HK-2 (cell line): Measurements from ENCODE around the gene STT3B.

ENCODE experiments used
- DNase-seq: peaks from one replicate; pipeline ENCODE4 v3.0.0-alpha.2; 2018; ENCODE audit not compliant: unreplicated experiment

STT3B gene

DNA sequence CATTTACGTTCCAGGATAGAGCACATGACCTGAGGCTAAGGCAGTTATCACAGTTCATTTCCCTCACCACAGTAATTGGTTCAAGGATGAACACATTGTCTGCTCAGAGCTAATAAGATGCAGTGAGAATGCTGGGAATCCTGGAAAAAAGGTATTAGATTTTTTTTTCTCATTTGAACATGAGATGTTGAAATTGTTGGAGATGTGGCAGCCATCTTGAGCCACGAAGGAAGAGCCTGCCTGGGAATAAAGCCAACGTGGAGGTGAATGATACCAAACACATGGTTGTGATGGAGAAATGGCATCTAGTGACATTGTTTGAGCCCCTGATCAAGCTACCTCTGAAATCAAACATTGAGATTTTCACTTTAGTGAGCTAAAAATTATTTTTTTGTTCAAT, 16.0 kb upstream of the STT3B start:
- no peak for DNase-seq

DNA sequence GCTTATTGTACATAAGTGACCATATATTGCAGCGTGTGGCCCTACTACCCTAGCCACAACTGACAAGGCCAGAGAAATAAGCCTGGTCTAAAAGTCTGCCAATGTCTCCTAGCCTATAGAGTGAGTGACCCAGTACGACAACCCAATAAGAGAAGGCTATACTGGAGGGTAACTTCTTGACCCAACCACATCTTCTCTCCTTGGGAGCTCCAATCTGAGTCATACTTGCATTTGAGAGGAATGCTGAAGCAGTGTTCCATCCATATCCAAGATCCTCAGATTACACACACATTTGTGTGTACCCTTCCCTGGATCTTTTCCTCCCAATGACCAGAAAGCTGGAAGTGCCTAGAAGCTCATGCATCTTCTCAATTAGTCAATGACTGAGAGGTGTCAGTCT, 11.3 kb upstream of the STT3B start:
- DNase-seq: no peak

- DNase-seq: no peak
Measured at GRCh38 chr3:31522152-31522551, 10.6 kb upstream of the STT3B start.

DNA sequence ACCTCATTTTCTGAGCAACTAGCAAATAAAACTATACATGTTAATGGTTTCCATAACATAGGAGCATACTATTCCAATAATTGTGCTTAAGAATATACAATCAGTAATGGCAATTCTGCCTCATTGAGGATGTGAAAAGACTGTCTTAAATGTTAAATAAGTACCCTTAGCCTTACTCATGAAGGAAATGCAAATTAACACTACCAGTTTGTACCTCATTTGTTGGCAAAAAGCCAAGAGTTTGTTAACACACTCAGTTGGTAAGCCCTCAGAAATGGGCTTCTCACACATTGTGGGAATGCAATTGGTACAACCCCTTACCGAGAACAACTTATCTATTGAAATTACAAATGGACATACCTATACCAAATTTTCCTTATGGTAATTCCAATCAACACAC, 9.2 kb upstream of the STT3B start:
- no peak for DNase-seq

GRCh38 chr3:31525532-31525931, 7.2 kb upstream of the STT3B start:
- no peak for DNase-seq

- DNase-seq: no peak
Measured at GRCh38 chr3:31529421-31529820, 3.3 kb upstream of the STT3B start.

GRCh38 chr3:31530039-31530959, 2.4 kb upstream of the STT3B start:
- no peak for DNase-seq

- DNase-seq: no peak
Measured at GRCh38 chr3:31530960-31531335, 1.8 kb upstream of the STT3B start.

GRCh38 chr3:31531452-31531991, 1.2 kb upstream of the STT3B start:
- DNase-seq: no peak

DNA sequence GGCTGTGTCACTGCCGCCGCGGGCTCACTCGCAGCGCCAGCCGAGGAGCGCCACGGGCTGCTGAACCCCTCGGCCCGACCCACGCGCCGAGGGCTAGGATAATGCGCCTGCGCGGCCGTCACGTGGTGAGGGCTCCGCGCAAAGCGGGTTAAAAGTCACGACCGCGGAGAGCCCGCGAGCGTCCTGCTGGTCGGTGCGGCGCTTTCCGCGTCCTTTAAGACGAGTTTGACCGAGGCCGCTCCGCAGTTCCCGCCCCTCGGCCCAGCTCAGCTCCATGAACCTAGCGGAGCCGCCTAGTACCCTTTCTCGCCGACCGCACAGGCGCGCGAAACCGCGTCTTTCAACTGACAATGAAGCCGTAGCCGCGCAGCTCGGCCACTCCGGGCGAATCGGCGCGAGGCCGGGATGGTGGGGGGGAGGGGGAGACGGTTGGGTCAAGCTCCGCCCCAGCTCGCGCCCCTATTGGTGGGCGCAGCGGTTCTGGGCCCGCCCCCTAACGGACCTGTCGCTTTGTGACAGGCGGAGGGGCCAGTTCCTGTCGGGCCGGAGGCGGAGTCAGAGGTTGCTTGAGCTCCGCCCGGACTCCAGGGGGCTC, 636 bp upstream of the STT3B start:
- DNase-seq: peak; percentile 97

GRCh38 chr3:31533169-31534064, 692 bp downstream of the STT3B start:
- DNase-seq: peak; percentile 35

DNA sequence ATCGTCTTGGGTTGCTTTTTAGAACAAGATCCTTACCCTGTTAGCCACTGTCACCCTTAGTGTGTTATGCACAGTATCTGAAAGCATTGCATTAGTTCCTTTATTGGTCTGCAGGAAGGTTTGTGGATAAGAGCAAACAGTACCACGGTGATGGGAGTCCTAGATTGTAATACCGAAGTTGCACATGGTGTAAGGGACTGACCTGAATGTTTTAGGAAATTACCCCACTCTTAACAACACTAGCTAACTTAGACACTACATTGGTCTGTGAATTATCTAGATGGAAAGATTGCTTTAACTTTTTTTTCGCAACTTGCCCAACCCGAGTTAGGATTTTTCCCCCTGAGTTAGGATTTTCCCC, 1.3 kb downstream of the STT3B start:
- no peak for DNase-seq

DNA sequence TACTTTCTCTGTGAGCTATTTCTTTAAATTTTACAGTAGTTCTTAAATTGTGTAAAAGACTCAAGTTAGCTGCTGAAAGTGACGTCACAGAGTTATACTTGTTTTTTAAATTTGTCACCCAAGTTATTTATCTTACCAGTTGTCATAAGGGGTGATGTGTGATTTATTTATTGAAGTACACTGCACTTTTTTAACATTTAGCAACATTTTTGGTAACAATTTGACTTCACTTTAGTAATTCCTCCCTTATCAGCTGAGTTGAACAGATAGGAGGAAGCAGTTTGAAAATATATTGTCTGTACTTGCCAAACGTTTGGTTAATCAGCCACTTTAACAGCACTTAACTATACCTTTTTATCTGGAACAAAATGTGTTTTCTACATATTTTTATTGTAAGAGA, 3.8 kb downstream of the STT3B start:
- no peak for DNase-seq

- no peak for DNase-seq
Measured at GRCh38 chr3:31538801-31539200, 6.1 kb downstream of the STT3B start.

DNA sequence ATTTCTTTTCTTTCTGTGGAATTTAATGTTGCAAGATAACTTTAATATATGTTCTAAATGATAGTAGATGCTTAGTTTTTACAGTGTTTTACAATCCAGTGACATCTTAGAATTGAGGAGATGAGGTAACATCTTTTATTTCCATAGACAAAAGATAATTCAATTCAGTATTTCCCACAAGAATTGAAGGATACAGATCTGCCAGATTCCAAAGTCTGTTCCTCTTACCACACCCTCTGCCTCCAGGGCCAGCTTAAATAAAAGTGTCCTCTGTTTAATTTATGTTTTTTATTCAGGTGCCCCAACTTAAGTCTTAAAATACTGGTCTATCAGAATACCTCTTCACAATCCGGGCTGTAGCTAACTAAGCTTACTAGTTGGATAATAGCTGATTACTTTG, 6.5 kb downstream of the STT3B start:
- DNase-seq: no peak

- no peak for DNase-seq
Measured at GRCh38 chr3:31541089-31541488, 8.4 kb downstream of the STT3B start.

- no peak for DNase-seq
Measured at GRCh38 chr3:31542246-31542645, 9.5 kb downstream of the STT3B start.

DNA sequence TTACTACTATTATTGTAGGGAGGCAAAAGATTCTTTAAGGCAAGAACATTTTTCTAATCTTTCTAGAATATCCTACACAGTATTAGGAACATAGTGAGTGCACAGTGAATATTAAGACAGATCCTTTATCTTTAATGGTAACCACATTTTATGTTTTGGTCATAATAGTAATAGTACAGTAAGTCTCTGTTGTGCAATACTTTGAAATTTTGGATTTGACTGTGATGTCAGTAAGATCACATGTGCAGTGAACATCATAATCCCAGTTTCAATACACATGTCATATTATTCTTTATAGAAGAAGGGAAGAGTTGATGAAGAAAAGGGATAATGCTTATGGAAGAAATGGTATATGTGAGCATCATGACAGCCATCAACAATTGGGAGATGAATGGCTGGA, 10.7 kb downstream of the STT3B start:
- DNase-seq: no peak

DNA sequence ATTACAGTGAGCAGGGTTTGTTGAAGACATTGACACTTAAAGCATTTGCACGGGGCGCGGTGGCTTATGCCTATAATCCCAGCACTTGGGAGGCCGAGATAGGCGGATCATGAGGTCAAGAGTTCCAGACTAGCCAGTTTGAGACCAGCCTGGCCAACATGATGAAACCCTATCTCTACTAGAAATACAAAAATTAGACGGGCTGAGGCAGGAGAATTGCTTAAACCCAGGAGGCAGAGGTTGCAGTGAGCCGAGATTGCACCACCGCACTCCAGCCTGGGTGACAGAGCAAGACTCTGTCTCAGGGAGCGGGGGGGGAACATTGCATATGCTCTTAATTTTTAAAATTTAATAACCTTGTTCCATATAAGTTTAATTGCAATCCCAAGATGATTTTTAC, 11.9 kb downstream of the STT3B start:
- no peak for DNase-seq

- no peak for DNase-seq
Measured at GRCh38 chr3:31546162-31546561, 13.4 kb downstream of the STT3B start.

DNA sequence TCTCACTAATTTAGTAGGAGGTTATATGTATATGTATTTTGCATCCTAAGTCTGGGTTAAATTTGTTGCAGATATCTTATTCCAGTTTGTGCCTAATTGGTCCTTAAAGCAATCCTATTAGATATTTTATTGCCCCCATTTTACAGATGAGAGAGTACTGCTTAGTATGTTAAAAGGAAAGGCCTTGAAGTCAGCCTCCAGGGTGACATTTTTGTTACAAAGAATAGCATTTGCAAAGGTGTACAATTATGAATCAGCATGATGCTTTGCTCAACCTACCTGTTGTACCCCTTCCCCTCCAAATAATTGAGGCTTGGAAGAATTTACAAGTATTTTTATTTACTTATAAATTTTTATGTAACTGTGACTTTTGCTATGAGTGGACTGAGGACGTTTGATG, 14.0 kb downstream of the STT3B start:
- DNase-seq: no peak
